ENCODE results near the gene GON4L.
"Not testable (repeated sequence)": the region's sequence is repeated elsewhere in the genome, so short reads cannot be mapped to it uniquely, and the experiment has no call there.

Gene GON4L

DNA sequence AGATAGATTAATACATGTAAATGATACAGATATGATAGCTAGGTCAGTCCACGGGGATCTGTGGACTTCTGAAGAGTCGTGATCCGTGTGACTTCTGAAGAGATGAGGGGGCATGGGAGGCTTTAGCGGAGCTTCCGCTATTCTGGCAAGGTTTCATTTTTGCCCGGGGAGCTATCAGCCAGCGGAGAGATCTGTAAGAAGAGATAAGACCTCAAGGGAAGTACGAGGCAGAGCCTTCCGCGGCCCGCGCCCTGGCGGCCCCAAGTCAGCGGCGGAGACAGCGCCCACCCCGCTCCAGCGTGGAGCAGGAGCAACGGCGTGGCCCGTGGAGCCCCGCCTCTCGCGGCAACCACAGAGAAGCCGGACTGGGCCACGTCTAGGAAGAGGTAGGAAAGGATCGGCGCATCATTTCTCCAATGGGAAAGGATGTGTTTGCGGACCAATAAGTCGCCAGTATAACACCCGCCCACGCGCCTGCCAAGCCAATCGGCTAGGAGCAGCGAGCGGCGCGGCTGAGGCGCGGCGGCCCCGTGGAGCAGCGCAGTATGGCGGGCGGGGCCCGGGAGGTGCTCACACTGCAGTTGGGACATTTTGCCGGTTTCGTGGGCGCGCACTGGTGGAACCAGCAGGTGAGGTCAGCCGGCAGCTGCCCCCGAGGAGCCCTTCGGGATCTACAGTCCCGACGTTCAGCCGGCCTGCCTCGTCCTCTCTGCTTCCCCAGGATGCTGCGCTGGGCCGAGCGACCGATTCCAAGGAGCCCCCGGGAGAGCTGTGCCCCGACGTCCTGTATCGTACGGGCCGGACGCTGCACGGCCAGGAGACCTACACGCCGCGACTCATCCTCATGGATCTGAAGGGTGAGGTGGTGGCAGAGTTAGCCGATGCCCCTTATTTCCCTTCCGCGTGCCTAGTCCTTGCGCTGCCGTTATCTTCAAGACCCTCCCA is 111.5 kb downstream of the GON4L start:
- DNase-seq (ENCODE audit: low read depth) = peak; percentile 99

DNA sequence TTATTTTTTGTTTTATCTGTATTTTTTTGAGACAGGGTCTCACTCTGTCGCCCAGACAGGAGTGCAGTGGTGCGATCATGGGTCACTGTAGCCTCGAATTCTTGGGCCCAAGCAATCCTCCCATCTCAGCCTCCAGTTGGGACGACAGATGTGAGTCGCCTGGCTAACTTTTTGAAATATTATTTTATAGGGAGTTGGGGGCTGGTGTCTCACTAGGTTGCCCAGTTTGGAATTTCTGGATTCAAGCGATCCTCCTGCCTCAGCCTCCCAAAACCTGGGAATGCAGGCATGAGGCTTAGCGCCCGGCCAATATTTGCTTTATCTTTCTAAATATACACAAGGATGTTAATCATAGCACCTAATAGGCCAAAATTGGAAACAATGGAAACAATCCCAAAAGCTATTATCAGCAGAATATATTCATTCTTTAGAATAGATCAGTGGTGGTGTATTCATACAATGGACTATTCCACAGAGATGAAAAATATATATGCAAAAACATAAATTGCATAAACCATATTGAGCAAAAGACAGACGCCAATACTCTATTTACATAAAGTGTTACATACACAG is 112.2 kb downstream of the GON4L start:
- DNase-seq (ENCODE audit: low read depth) = no peak

DNA sequence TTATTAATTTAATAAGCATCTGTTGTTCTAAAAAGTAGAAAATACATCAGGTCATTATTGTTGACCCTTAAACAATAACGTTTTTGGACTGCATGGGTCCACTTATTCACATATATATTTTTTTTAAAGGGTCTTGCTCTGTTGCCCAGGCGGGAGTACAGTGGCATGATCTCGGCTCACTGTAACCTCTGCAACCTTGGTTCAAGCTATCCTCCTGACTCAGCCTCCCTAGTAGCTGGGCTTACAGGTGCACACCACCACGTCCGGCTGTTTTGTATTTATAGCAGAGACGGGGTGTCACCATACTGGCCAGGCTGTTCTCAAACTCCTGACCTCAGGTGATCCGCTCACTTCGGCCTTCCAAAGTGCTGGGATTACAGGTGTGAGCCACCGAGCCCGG is 115.1 kb downstream of the GON4L start:
- DNase-seq (ENCODE audit: low read depth) = no peak

DNA sequence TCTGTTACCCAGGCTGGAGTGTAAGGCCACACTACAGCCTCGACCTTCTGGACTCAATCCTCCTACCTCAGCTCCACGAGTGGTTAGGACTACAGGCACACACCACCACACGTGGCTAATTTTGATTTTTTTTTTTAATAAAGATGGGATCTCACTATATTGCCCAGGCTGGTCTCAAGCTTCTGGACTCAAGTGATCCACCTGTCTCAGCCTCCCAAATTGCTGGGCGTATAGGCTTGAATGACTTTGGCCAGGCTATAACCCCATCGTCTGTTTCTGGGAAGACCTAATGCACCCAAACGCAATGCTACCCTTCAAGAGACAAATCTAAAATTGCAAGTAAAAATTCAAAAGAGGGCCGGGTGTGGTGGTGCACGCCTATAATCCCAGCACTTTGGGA is 116.0 kb downstream of the GON4L start:
- DNase-seq (ENCODE audit: low read depth) = no peak

DNA sequence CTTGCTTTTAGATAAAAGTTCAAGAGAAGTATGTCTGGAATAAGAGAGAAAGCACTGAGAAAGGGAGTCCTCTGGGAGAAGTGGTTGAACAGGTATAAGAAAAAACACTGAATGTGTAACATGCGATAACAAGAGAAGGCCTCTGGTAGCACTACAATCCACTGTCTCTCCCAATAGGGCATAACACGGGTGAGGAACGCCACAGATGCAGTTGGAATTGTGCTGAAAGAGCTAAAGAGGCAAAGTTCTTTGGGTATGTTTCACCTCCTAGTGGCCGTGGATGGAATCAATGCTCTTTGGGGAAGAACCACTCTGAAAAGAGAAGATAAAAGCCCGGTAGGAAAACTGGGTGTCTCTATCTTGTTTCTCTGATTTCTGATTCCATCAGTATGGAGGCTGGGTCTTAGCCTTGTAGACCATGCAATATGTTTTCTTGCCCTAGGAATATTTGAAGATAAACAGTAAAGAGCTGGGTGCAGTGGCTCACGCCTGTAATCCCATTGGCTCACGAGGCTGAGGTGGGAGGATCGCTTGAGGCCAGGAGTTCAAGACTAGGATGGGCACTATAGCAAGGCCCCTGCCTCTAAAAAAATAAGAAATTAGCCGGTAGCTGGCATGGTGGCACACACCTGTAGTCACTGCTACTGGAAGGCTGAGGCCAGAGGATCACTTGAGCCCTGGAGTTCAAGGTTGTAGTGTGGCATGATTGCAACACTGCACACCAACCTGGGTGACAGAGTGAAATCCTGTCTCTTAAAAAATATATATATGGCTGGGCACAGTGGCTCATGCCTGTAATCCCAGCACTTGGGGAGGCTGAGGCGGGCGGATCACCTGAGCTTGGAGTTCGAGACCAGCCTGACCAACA is 127.7 kb downstream of the GON4L start:
- DNase-seq (ENCODE audit: low read depth) = peak; percentile 69

DNA sequence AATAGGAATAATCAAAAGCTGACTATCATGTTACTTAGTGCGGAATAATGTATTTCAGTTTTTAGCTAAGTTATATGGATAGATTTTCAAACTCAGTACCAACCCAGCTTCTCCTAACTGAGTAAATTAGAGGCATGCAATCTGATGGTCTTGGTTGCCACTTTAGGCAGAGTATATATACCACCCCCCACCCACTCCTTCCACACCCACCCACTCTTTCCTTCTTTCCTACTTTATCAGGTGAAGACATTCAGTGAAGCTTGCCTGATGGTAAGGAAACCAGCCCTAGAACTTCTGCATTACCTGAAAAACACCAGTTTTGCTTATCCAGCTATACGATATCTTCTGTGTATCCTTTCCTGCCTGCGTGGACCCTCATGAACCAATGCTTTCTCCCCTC is 131.9 kb downstream of the GON4L start:
- no peak for DNase-seq (ENCODE audit: low read depth)

DNA sequence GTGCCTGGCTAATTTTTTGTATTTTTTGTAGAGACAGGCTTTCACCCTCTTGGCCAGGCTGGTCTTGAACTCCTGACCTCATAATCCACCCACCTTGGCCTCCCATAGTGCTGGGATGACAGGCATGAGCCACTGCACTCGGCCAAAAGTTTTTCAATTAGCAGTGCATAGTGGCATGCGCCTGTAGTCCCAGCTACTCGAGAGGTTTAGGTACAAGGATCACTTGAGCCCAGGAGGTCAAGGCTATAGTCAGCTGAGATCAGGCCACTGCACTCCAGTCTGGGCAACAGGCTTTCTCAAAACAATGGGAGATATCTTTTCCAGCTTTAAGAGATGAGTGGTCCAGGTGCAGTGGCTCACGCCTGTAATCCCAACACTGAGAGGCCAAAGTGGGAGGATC is 137.3 kb downstream of the GON4L start:
- no peak for DNase-seq (ENCODE audit: low read depth)

DNA sequence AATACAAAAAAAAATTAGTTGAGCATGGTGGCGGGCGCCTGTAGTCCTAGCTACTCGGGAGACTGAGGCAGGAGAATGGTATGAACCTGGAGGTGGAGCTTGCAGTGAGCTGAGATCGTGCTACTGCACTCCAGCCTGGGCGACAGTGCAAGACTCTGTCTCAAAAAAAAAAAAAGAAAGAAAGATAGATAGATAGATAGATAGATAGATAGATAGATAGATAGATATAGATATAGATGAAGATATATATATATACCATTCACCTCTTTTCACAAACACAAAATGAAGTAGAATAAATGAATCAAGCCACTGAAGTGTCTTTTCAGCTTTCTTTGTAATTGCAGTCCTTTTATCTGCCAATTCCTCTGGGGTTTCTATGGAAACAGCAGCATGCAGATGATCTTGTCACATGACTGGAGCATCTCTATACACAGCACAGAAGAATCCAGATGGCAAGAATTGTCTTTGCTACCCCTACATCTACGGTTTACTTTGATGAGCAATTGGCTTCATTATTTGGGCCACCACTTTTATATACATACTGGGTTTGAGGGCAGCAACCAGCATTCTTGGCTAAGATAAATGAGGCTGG is 138.4 kb downstream of the GON4L start:
- not testable (repeated sequence) for DNase-seq (ENCODE audit: low read depth)

DNA sequence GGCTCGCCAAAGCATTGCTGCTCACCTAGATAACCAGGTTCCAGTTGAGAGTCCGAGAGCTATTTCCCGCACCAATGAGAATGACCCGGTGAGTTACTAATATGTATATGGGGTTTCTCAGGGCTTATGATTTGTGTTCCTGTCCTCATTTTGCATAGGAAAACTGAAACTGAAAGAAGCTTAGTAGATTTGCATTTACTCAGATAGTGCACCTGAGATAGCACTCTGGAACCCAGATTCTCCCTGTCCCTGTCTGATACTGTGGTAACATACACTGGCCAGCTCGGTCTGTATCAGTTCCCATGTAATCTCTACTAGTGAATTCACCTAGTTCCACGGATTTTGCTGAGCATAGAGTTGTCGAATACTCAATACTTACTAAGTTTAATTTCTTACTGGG is 140.0 kb downstream of the GON4L start:
- no peak for DNase-seq (ENCODE audit: low read depth)

DNA sequence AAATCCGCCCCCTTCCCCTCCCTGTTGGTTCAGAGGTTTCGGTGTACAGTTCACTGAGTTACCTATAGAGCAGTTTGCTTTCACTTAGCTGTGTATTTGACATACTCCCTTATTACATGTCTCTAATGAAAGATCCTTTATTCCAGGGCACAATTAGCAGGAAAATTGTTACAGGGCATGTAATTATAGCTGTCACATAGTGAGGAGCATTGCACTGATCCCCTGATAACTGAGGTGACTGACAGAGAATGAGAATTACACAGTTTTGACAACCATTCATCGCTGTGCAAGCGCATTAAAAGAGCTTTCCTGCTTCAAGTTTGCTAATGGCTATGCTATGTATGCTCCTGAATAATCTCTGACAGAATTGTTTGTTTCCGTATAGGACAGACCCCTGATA is 141.2 kb downstream of the GON4L start:
- DNase-seq (ENCODE audit: low read depth) = no peak

DNA sequence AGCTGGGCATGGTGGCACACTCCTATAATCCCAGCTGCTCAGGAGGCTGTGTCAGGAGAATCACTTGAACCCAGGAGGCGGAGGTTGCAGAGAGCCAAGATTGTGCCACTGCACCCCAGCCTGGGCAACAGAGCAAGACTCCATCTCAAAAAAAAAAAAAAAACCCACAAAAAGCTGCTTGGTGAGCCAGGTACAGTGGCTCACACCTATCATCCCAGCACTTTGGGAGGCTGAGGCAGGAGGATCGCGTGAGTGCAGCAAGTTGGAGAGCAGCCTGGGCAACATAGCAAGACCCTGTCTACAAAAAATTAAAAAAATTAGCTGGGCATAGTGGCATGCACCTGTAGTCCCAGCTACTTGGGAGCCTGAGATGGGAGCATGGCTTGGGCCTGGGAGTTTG is 142.0 kb downstream of the GON4L start:
- not testable (repeated sequence) for DNase-seq (ENCODE audit: low read depth)

DNA sequence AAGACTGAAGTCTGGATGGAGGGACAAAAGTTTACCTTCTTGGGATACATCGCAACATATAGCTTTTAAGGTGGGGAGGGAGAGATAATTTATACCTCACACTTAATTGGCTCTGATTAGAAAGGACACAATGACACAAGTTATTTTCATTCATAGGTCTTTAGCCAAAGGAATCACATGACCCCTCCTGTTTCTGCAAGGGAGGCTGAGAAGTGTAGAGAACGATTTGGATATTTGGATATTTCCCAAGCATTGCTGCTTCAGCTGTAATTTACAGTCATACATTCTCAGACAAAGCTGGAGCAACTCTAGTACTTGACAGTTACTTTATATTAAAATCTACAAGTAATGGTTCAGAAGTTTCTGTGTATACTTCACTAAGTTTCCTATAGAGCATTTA is 143.9 kb downstream of the GON4L start:
- DNase-seq (ENCODE audit: low read depth) = no peak

DNA sequence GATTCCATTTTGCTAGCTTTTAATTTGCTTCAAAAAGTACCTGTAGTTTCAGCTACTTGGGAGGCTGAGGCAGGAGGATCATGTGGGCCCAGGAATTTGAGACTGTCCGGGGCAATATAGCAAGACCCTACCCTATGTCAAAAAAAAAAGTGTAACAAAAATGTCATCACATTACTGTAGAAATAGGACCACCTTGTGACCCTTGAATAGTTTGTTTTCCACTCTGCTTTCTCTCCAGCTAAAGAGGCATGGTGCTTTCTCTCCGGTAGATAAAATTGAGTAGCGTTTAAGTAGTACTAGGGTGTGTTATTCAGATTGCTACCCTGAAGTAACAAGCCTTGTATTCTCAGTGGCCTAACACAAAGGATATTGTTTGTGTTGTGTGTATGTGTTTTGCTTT is 144.4 kb downstream of the GON4L start:
- DNase-seq (ENCODE audit: low read depth) = not testable (repeated sequence)

DNA sequence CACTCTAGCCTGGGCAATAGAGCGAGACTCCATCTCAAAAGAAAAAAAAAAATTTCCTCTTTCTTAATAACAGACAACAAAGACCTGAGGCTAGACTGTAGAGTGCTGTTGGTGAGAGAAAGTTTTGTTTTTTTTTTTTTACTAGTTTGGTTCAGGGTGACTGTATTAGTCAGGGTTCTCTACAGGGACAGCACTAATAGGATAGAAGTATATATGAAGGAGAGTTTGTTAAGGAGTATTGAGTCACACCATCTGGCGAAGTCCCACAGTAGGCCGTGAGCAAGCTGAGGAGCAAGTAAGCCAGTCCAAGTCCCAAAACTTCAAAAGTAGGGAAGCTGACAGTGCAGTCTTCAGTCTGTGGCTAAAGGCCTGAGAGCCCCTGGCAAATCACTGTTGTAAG is 145.6 kb downstream of the GON4L start:
- DNase-seq (ENCODE audit: low read depth) = not testable (repeated sequence)

DNA sequence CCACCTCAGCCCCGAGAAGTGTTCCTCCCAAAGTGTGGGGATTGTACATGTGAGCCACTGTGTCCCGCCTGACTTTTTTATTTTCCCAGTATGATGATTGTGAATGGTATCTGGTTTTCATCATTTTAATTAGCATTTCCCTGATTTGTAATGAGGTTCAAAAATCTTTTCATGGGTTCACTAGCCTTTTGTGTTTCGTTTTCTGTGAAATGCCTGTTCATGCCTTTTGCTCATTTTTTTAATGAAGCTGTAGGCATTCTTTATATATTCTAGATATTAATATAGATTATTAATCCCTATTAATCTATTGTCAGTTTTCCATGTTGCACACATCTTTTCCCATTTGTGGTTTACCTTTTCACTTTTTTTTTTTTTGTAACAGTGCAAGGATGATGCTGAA is 147.6 kb downstream of the GON4L start:
- no peak for DNase-seq (ENCODE audit: low read depth)

DNA sequence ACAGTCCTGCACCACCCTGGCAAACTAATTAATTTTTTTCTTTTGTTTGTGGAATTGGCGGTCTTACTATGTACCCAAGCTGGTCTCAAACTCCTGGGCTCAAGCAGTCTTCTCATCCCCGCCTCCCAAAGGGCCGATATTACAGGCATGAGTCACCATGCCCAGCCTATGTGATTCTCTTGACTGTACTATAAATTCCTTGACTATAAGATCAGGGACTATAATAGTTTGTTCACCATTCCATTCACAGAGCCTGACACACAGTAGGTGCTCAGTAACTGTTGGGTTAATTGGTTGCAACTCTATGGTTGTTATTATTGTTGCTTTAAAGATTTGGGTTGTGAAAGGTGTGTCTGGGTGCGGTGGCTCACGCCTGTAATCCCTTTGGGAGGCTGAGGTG is 150.9 kb downstream of the GON4L start:
- peak; percentile 79 for DNase-seq (ENCODE audit: low read depth)

DNA sequence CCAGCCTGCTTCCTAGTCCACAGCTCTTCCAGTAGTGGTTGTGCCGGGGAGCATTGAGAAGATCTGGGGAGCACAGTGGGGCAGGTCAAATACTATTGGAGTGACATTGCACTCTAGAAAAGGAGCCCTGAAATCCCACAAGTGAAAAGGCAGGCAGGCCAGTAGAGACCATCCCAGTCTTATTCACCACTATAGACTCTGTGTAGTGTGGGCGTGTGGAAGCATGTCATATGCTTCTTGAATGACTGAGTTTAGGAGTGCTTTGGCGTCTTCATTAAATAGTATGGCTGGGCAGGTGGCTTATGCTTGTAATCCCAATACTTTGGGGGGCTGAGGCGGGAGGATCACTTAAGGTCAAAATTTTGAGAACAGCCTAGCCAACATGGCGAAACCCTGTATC is 152.6 kb downstream of the GON4L start:
- not testable (repeated sequence) for DNase-seq (ENCODE audit: low read depth)

DNA sequence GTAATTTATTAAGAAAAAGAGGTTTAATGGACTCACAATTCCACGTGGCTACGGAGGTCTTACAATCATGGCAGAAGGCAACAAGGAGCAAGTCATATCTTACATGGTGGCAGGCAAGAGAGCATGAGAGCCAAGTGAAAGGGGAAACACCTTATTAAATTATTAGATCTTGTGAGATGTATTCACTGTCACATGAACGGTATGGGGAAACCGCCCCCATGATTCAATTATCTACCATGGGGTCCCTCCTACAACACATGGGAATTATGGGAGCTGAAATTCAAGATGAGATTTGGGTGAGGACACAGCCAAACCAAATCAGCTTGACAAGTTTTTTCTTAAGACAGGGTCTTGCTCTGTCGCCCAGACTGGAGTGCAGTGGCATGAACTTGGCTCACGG is 153.8 kb downstream of the GON4L start:
- no peak for DNase-seq (ENCODE audit: low read depth)

DNA sequence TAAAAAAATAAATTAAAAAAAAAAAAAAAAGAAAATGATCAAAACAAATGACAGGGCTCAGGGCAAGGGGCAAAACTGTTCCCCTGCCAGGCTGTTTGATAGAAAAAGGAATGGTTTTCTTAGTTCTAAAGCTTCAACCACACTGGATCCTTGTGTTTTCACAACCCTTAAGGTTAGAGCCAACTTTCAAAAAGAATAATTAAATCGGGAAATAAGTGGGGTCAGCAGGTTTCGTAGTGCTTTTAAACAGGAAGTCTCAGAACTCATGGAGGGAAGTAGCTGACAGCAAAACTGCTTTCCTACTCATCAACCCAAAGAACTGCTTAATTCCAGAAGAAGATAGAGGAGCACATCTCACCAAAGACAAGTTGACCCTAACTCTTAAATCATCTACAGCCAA is 155.3 kb downstream of the GON4L start:
- DNase-seq (ENCODE audit: low read depth) = not testable (repeated sequence)
